Ovary (tissue), 9 donors: Measurements from ENCODE around the gene PCED1B. TPM values are rescaled to one million over a fixed set of nuclear protein-coding genes. Genes with fewer than 3 reads are reported as not detected.

Experiments used
- DNase-seq, 5 donors: peaks; one replicate each; pipeline ENCODE4 v3.0.0-alpha.2; 2019 to 2020
- H3K27ac ChIP-seq, 2 donors: fragments of 200-600 bp; one replicate each; pipeline versions ENCODE4 v1.5.1 to v1.8.0; 2019 to 2022
- H3K27me3 ChIP-seq: fragments of 200-600 bp; one replicate; pipeline ENCODE4 v1.8.0; 2022
- H3K36me3 ChIP-seq: fragments of 200-600 bp; sonication (generic); one replicate; pipeline ENCODE4 v1.5.1; 2019
- H3K4me1 ChIP-seq: one replicate; pipeline ENCODE4 v1.8.1; 2013; ENCODE audit warnings: mild to moderate bottlenecking, moderate library complexity; ENCODE audit not compliant: insufficient read depth
- H3K4me3 ChIP-seq: fragments of 200-600 bp; sonication (generic); one replicate; pipeline ENCODE4 v1.5.1; 2017
- H3K9me3 ChIP-seq, 2 donors: fragments of 200-600 bp in 1 of 2; sonication (generic) in 1 of 2; one replicate each; pipeline versions ENCODE4 v1.5.1 to v1.8.1; 2013 to 2019; ENCODE audit warnings: mild to moderate bottlenecking in 1 of 2, moderate library complexity in 1 of 2
- CTCF ChIP-seq, 3 donors: fragments of 450-650 bp in 2 of 3; fragments of 200-600 bp in 1 of 3; IDR thresholded peaks; one replicate each; pipeline versions ENCODE4 v1.5.1 to v1.8.0; 2016 to 2022; ENCODE audit warnings: antibody characterized with exemption in 3 of 3, mild to moderate bottlenecking in 1 of 3
- EP300 ChIP-seq: sonication (generic); formaldehyde crosslinking; IDR thresholded peaks from one replicate; pipeline ENCODE4 v1.6.1; 2017; ENCODE audit warnings: antibody characterized with exemption
- POLR2A ChIP-seq: fragments of 450-650 bp; IDR thresholded peaks from one replicate; pipeline ENCODE4 v1.6.1; 2017; ENCODE audit warnings: antibody characterized with exemption, mild to moderate bottlenecking, moderate library complexity
- WGBS, 3 donors: extraction: QIAGEN DNeasy Blood & Tissue Kit in 1 of 3; methylation state at CpG; one replicate each; pipeline versions ENCODE4 v1.1.5 to v1.1.7; 2013 to 2017; 5-methylcytosine and 5-hydroxymethylcytosine counted together
- intact Hi-C, 4 donors: fragments of 100-400 bp; cut with DNase I; formaldehyde crosslinking; loops; one replicate each; pipeline versions ENCODE4 v1.11.0 to v1.15.1; 2022 to 2023
- polyA plus RNA-seq, 2 donors: library from polyadenylated mRNA; stranded (reverse); fragments of 200-250 nt in 1 of 2; fragments of 350-450 nt in 1 of 2; fragmentation: Illumina TruSeq in 1 of 2; extraction: RNeasy Lipid Tissue Mini Kit (QIAGEN cat#74804) in 1 of 2; gene quantifications; one replicate each; pipeline ENCODE4 v1.2.3, GENCODE V29; 2013 to 2014
- total RNA-seq, 7 donors: library from RNA; depleted of rRNA in 2 of 7; stranded (reverse); fragments of >200 nt in 2 of 7; fragmentation: NEBNext Ultra II Directional in 3 of 7; extraction: Animal tissue kit (Norgen Biotek cat#: 25700) in 3 of 7; gene quantifications; one replicate each; pipeline versions ENCODE4 v1.1.0 to v1.2.4, GENCODE V29; 2016 to 2023
- donor health status: DM: no; HTN: no; CAD: no; lungs with moderate emphysema.
- donor health status: DM: no; HTN: no; CAD: no.
- donor health status: Bipolar disorder and iron deficiency.
- donor health status: DM: yes; HTN: yes; CAD: no.
- donor health status: DM: no; HTN: no; CAD: no.
- donor health status: DM: yes; HTN: yes; CAD: no.

Gene PCED1B
- total and polyA plus RNA-seq, 9 donors, result 9.9 to 27.2 (median 13.0) TPM

- Histone ChIP-seq H3K4me1 (peaks cover 4% of the 10 kb centered on the region), H3K27me3 (no peaks in the 10 kb centered on the region), H3K36me3 (no peaks in the 10 kb centered on the region), H3K9me3 (no peaks in the 10 kb centered on the region), H3K4me3 (no peak overlapping the region), H3K27ac (peak overlapping the region in 1 of 2 donors; percentile 77)
- peak; percentile 50 to 82 (median 58) for DNase-seq
- no peak for TF ChIP-seq EP300
- TF ChIP-seq POLR2A, result no peak
- TF ChIP-seq CTCF (IDR thresholded peaks at IDR 0.05), result no peak
- WGBS, 3 donors, result 47 to 49% (median 49%) methylated on average over 2 of the region's 2 CpGs
- intact Hi-C loops, result no loop called here
These were observed 76.8 kb downstream of the PCED1B start for GRCh38 chr12:47156167-47156736.

DNA sequence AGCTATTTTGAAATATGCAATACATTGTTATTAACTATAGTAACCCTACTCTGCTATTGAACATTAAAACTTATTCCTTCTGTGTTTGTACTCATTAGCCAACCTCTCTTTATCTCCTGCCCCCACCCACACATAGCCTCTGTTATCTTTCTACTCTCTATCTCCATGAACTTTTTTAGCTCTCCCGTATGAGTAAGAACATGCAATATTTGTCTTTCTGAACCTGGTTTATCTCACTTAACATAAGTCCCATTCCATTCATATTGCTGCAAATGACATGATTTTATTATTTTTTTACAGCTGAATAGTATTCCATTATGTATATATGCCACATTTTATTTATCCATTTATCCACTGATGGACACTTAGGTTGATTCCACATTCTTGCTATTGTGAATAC, 79.4 kb downstream of the PCED1B start:
- Histone ChIP-seq H3K27me3 (no peaks in the 10 kb centered on the region), H3K36me3 (no peaks in the 10 kb centered on the region), H3K27ac (no peak overlapping the region), H3K4me1 (peaks cover 4% of the 10 kb centered on the region), H3K4me3 (no peak overlapping the region), H3K9me3 (no peaks in the 10 kb centered on the region)
- intact Hi-C loops, result no loop called here
- no peak for DNase-seq
- 42 to 47% (median 44%) methylated on average over 1 of the region's 1 CpG for WGBS, 3 donors
- TF ChIP-seq EP300, result no peak
- no peak for TF ChIP-seq CTCF (IDR thresholded peaks at IDR 0.05)
- no peak for TF ChIP-seq POLR2A

- DNase-seq, result no peak
- TF ChIP-seq EP300, result no peak
- no peak for TF ChIP-seq CTCF (IDR thresholded peaks at IDR 0.05)
- no peak for TF ChIP-seq POLR2A
- Histone ChIP-seq H3K27me3 (no peaks in the 10 kb centered on the region), H3K36me3 (no peaks in the 10 kb centered on the region), H3K27ac (no peak overlapping the region), H3K4me1 (peaks cover 4% of the 10 kb centered on the region), H3K9me3 (no peaks in the 10 kb centered on the region), H3K4me3 (no peak overlapping the region)
- WGBS, 3 donors, result 91 to 100% (median 98%) methylated on average over 1 of the region's 1 CpG
- intact Hi-C loops, result no loop called here
These were observed 79.9 kb downstream of the PCED1B start for GRCh38 chr12:47159348-47159747.

GRCh38 chr12:47160316-47161244, 81.2 kb downstream of the PCED1B start:
- H3K4me3 ChIP-seq, result no peak overlapping the region
- no peak overlapping the region for H3K27ac ChIP-seq
- H3K9me3 ChIP-seq, result no peaks in the 10 kb centered on the region
- intact Hi-C loops, result no loop called here
- no peak for DNase-seq
- TF ChIP-seq POLR2A (no peak), CTCF (IDR thresholded peaks at IDR 0.05) (no peak), EP300 (no peak)
- H3K36me3 ChIP-seq, result no peaks in the 10 kb centered on the region
- peaks cover 3% of the 10 kb centered on the region for H3K4me1 ChIP-seq
- WGBS, 3 donors, result 93 to 97% (median 95%) methylated on average over 2 of the region's 2 CpGs
- H3K27me3 ChIP-seq, result no peaks in the 10 kb centered on the region
